DOHH2 (cell line): ENCODE measurements around the gene BABAM2.

Experiments
- H3F3A ChIP-seq: fragments of 200-600 bp; sonication (generic), shearing (Covaris generic); 2 replicates; pipeline ENCODE4 v1.6.0; 2016; ENCODE audit warnings: antibody characterized with exemption, mild to moderate bottlenecking; ENCODE audit not compliant: control insufficient read depth, insufficient read depth
- H3K27ac ChIP-seq: fragments of 200-600 bp; sonication (generic); 2 replicates; pipeline ENCODE4 v1.5.1; 2014; ENCODE audit warnings: low read depth, mild to moderate bottlenecking, low read length, moderate library complexity
- H3K27me3 ChIP-seq: fragments of 200-600 bp; sonication (generic); 2 replicates; pipeline ENCODE4 v1.6.1; 2014; ENCODE audit warnings: mild to moderate bottlenecking, low read length, mixed read lengths; ENCODE audit not compliant: control insufficient read depth
- H3K36me3 ChIP-seq: fragments of 200-600 bp; sonication (generic); 2 replicates; pipeline ENCODE4 v1.6.1; 2014; ENCODE audit warnings: mild to moderate bottlenecking, low read length, moderate library complexity, mixed read lengths; ENCODE audit not compliant: control insufficient read depth
- H3K4me1 ChIP-seq: fragments of 200-600 bp; sonication (generic); 2 replicates; pipeline ENCODE4 v1.6.1; 2014; ENCODE audit warnings: mild to moderate bottlenecking, low read length, mixed read lengths; ENCODE audit not compliant: control insufficient read depth
- H3K4me2 ChIP-seq: fragments of 200-600 bp; sonication (generic); 2 replicates; pipeline ENCODE4 v1.6.0; 2014; ENCODE audit warnings: mild to moderate bottlenecking, low read length, moderate library complexity
- H3K4me3 ChIP-seq: fragments of 200-600 bp; sonication (generic); 2 replicates; pipeline ENCODE4 v1.5.1; 2014; ENCODE audit warnings: mild to moderate bottlenecking, low read length, mixed read lengths
- H3K79me2 ChIP-seq: fragments of 200-600 bp; sonication (generic); 2 replicates; pipeline ENCODE4 v1.6.1; 2014; ENCODE audit warnings: mild to moderate bottlenecking, low read length, mixed read lengths; ENCODE audit not compliant: control insufficient read depth
- H3K9me2 ChIP-seq: fragments of 200-600 bp; sonication (generic); replicated peaks from 2 replicates; pipeline ENCODE4 v1.6.1; 2014; ENCODE audit warnings: mild to moderate bottlenecking, low read length, mixed read lengths; ENCODE audit not compliant: control insufficient read depth
- H3K9me3 ChIP-seq: fragments of 200-600 bp; sonication (generic); 2 replicates; pipeline ENCODE4 v1.6.1; 2014; ENCODE audit warnings: antibody characterized with exemption, low read length, mixed read lengths; ENCODE audit not compliant: control insufficient read depth, insufficient read depth
- H4K20me1 ChIP-seq: fragments of 200-600 bp; sonication (generic); 2 replicates; pipeline ENCODE4 v1.6.0; 2014; ENCODE audit warnings: low read depth, mild to moderate bottlenecking, antibody characterized with exemption, low read length, moderate library complexity; ENCODE audit not compliant: control insufficient read depth, insufficient read depth
- CTCF ChIP-seq: fragments of 200-600 bp; sonication (generic); IDR thresholded peaks from one replicate; pipeline ENCODE4 v1.5.1; 2014; ENCODE audit warnings: antibody characterized with exemption, mild to moderate bottlenecking, low read depth, low read length; ENCODE audit not compliant: poor library complexity, severe bottlenecking
- EZH2phosphoT487 ChIP-seq: fragments of 200-600 bp; sonication (generic); IDR thresholded peaks from 2 replicates; pipeline ENCODE4 v1.6.1; 2017; ENCODE audit warnings: borderline replicate concordance, mild to moderate bottlenecking, antibody characterized with exemption, low read length, moderate library complexity, mixed read lengths

The BABAM2 gene

DNA sequence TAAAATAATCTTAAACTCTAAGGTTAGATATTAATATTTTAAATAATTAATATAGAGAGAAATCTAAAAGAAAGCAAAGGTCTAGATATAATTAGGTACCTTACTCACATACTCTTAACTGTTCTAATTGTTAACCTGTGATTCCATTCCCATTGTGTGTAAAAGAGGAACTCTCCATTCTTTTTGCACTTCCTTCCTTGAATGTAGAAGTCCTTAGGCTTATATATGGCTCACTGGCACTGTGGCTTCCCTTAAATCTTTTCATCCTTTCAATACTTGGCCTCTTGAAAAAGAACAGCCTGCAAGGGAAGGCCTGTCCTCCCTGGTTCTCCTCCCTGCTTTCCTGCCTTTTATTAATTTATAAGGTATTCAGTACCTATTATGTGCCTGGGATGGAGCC, 319.3 kb downstream of the BABAM2 start:
- Histone ChIP-seq H3K27ac (no peak overlapping the region), H3K9me3 (no peaks in the 10 kb centered on the region), H3K27me3 (no peaks in the 10 kb centered on the region), H3K79me2 (no peaks in the 10 kb centered on the region), H3K36me3 (no peaks in the 10 kb centered on the region), H3K4me3 (no peak overlapping the region), H4K20me1 (no peaks in the 10 kb centered on the region), H3K4me2 (no peak overlapping the region), H3K4me1 (no peaks in the 10 kb centered on the region), H3F3A (no peaks in the 10 kb centered on the region), H3K9me2 (no peaks in the 10 kb centered on the region)
- TF ChIP-seq CTCF (no peak), EZH2phosphoT487 (no peak)

DNA sequence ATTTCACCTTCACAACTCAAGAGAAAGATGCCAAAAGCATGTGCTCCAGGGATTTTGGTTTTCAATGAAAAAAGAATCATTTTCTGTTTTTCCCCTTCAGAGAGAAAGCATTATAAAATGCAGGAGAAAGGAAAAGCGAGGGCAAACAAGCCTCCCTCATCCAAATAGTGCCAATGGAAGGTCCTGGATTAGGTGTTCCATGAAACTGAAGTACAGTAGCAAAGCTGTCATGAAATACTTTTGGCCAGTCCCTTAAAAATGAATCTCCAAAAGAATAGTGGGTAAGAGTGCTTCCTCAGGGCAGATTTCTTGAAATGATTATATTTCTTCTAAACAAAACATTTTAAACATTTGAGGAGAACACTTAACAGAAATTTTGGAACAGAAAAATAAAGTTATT, 320.0 kb downstream of the BABAM2 start:
- H3K27me3 ChIP-seq = no peaks in the 10 kb centered on the region
- no peaks in the 10 kb centered on the region for H3K36me3 ChIP-seq
- H3F3A ChIP-seq = no peaks in the 10 kb centered on the region
- H3K4me3 ChIP-seq = no peak overlapping the region
- no peak overlapping the region for H3K4me2 ChIP-seq
- H4K20me1 ChIP-seq = no peaks in the 10 kb centered on the region
- no peaks in the 10 kb centered on the region for H3K4me1 ChIP-seq
- H3K9me3 ChIP-seq = no peaks in the 10 kb centered on the region
- H3K79me2 ChIP-seq = no peaks in the 10 kb centered on the region
- TF ChIP-seq EZH2phosphoT487 = no peak
- no peak for TF ChIP-seq CTCF
- no peak overlapping the region for H3K27ac ChIP-seq
- H3K9me2 ChIP-seq = no peaks in the 10 kb centered on the region

- H3F3A ChIP-seq = no peaks in the 10 kb centered on the region
- H3K4me3 ChIP-seq = no peak overlapping the region
- H4K20me1 ChIP-seq = no peaks in the 10 kb centered on the region
- TF ChIP-seq CTCF = no peak
- no peak for TF ChIP-seq EZH2phosphoT487
- no peak overlapping the region for H3K27ac ChIP-seq
- H3K4me1 ChIP-seq = no peaks in the 10 kb centered on the region
- H3K27me3 ChIP-seq = no peaks in the 10 kb centered on the region
- H3K36me3 ChIP-seq = no peaks in the 10 kb centered on the region
- no peaks in the 10 kb centered on the region for H3K9me2 ChIP-seq
- H3K79me2 ChIP-seq = no peaks in the 10 kb centered on the region
- no peaks in the 10 kb centered on the region for H3K9me3 ChIP-seq
- no peak overlapping the region for H3K4me2 ChIP-seq
These were observed 325.8 kb downstream of the BABAM2 start for GRCh38 chr2:28216331-28216730.
